ENCODE data around the gene RUNX3. TPM values are rescaled to one million over a fixed set of nuclear protein-coding genes. Genes with fewer than 3 reads are reported as not detected.

RUNX3 gene
- total RNA-seq, 1 experiment from 2014 or later: 3.7 TPM

DNA sequence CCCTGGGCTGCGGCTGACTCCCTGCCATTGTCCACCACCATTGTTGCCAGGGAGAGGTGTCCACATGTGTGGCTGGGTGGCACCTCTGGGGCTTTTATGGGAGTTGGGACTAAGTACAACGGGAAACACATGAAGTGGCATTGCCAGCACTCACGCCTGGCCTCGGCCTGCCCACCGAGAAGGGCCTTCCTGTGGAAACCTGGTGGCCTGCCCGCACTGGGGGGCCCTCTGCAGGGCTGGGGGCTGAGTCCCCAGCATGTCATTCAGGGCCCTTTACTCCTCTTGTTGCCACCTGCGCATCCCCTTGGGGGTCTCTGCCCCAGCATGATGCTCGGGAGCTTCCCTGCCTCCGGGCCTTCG, 35.5 kb upstream of the RUNX3 start:
- Histone ChIP-seq H3K27ac (ENCODE audit: low read length) (no peak overlapping the region), H3K79me2 (ENCODE audit: low read length) (no peaks in the 10 kb centered on the region), H3F3A (ENCODE audit: low read length, unreplicated experiment) (no peaks in the 10 kb centered on the region), H3K4me1 (ENCODE audit: insufficient read depth, low read length) (peaks cover 5% of the 10 kb centered on the region; the same call in 1 of the 2 replicates), H3K36me3 (ENCODE audit: low read depth, low read length) (no peaks in the 10 kb centered on the region), H3K9me2 (replicated peaks; ENCODE audit: low read length) (no peaks in the 10 kb centered on the region), H4K20me1 (ENCODE audit: low read length) (no peaks in the 10 kb centered on the region), H3K27me3 (ENCODE audit: low read length) (no peaks in the 10 kb centered on the region; the same call in 1 of the 2 replicates), H3K9me3 (ENCODE audit: low read length) (no peaks in the 10 kb centered on the region), H3K4me2 (ENCODE audit: low read length) (no peak overlapping the region), H3K4me3 (ENCODE audit: low read length) (no peak overlapping the region), H3K9ac (ENCODE audit: low read length) (no peak overlapping the region), H2AFZ (ENCODE audit: low read length) (no peak overlapping the region)
- CTCF ChIA-PET: no interaction called here
- TF ChIP-seq EZH2phosphoT487 (IDR thresholded peaks at IDR 0.05; ENCODE audit: borderline replicate concordance, low read length): no peak
- no peak for TF ChIP-seq EZH2 (IDR thresholded peaks at IDR 0.05; ENCODE audit: low read length, unreplicated experiment)
- TF ChIP-seq, protein P1, sequence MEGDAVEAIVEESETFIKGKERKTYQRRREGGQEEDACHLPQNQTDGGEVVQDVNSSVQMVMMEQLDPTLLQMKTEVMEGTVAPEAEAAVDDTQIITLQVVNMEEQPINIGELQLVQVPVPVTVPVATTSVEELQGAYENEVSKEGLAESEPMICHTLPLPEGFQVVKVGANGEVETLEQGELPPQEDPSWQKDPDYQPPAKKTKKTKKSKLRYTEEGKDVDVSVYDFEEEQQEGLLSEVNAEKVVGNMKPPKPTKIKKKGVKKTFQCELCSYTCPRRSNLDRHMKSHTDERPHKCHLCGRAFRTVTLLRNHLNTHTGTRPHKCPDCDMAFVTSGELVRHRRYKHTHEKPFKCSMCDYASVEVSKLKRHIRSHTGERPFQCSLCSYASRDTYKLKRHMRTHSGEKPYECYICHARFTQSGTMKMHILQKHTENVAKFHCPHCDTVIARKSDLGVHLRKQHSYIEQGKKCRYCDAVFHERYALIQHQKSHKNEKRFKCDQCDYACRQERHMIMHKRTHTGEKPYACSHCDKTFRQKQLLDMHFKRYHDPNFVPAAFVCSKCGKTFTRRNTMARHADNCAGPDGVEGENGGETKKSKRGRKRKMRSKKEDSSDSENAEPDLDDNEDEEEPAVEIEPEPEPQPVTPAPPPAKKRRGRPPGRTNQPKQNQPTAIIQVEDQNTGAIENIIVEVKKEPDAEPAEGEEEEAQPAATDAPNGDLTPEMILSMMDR (conservative IDR thresholded peaks at IDR 0.05; ENCODE audit: low read depth, low read length): no peak
- POLR2A ChIA-PET (ENCODE audit: unreplicated experiment): no interaction called here
- intact Hi-C loops (cut with micrococcal nuclease): no loop called here
- DNase-seq (no peak), ATAC-seq (no peak)
- BruUV-seq (replicated peaks): no TSS peak

DNA sequence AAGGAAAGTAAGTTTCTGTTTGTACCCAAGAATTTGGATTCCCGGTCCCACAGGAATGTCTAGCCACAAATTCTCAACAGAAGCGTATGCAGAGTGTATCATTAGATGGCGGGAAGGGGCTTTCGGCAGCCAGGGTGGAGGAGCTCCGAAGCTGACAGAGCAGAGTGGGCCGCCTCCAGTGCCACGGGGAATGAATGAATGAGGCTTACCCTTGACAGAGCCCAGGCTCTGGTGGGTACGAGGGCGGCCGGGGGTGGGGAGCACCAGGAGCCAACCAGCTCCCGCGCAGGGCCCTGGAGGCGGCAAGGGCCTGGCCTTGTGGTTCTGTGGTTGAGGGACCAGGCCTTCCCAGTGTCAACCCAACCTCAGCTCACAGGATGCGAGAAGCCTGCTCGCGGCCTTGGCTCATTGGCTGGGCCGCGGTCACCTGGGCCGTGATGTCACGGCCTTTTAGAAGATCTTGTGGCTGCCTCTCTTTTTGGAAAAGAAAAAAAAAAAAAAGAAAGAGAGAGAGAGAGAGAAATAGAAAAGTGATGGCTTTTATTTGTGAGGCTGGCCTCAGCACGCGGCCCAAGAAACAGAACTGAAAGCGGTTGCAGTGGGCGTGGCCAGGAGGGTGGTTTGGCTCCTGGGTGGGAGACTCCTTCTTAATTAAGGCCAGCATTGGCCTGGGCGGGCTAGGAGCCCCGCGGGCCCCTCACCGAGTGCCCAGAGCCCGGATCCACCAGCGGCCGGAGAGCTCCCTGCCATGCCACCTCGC, 34.9 kb upstream of the RUNX3 start:
- Histone ChIP-seq H4K20me1 (ENCODE audit: low read length) (no peaks in the 10 kb centered on the region), H3K27ac (ENCODE audit: low read length) (no peak overlapping the region), H3K4me2 (ENCODE audit: low read length) (no peak overlapping the region), H3K9me3 (ENCODE audit: low read length) (no peaks in the 10 kb centered on the region), H3K4me1 (ENCODE audit: insufficient read depth, low read length) (no peaks in the 10 kb centered on the region), H3K36me3 (ENCODE audit: low read depth, low read length) (no peaks in the 10 kb centered on the region), H3F3A (ENCODE audit: low read length, unreplicated experiment) (no peaks in the 10 kb centered on the region), H3K9me2 (replicated peaks; ENCODE audit: low read length) (no peaks in the 10 kb centered on the region), H3K9ac (ENCODE audit: low read length) (no peak overlapping the region), H2AFZ (ENCODE audit: low read length) (no peak overlapping the region), H3K27me3 (ENCODE audit: low read length) (no peaks in the 10 kb centered on the region; the same call in 1 of the 2 replicates), H3K4me3 (ENCODE audit: low read length) (no peak overlapping the region), H3K79me2 (ENCODE audit: low read length) (no peaks in the 10 kb centered on the region)
- no peak for DNase-seq
- intact Hi-C loops (cut with micrococcal nuclease): no loop called here
- no TSS peak for BruUV-seq (replicated peaks)
- ChIA-PET POLR2A (ENCODE audit: unreplicated experiment) (no interaction called here), CTCF (no interaction called here)
- ATAC-seq: no peak
- TF ChIP-seq EZH2phosphoT487 (IDR thresholded peaks at IDR 0.05; ENCODE audit: borderline replicate concordance, low read length) (no peak), EZH2 (IDR thresholded peaks at IDR 0.05; ENCODE audit: low read length, unreplicated experiment) (no peak)
- TF ChIP-seq, protein P1 (conservative IDR thresholded peaks at IDR 0.05; ENCODE audit: low read depth, low read length): no peak

DNA sequence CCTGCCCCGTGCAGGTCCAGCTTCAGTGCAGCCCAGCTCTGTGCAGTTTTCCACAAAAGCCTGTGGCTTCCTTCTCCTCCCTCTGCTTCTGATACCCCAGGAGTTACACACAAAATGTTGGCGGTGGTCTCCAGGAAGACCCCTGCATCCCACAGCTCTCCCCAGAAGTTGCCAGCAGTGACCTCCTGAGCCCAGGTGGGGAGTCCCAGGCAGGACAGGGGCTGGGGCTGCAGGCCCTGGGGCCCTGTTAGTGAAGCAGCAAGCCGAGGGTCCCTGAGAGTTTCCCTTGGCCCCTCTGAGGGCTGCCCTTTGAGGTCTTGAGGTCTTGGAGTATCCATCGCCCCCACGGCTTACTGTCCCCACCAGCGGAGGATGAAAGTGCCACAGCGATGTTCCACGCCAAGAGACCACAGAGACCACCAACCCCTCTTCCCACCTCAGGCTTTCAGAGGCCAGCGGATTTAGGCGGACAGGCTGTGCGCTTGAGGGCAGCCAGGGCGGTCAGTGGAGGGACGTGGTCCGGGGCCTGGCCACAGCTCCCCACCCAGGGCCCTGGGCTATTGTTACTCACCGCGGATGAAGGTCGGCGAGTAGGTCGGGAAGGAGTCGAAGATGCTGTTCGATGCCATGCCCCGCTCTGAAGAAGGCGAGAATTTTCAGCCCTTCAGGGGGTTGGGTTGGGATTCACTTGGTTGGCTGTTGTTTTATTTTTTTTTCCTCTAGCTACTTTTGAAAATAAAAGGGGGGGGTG, 34.0 kb upstream of the RUNX3 start:
- no peak overlapping the region for H3K4me2 ChIP-seq (ENCODE audit: low read length)
- POLR2A ChIA-PET (ENCODE audit: unreplicated experiment): no interaction called here
- no peak overlapping the region for H2AFZ ChIP-seq (ENCODE audit: low read length)
- H3K4me1 ChIP-seq (ENCODE audit: insufficient read depth, low read length): no peaks in the 10 kb centered on the region
- ATAC-seq (no peak), DNase-seq (no peak)
- H3F3A ChIP-seq (ENCODE audit: low read length, unreplicated experiment): no peaks in the 10 kb centered on the region
- intact Hi-C loops (cut with micrococcal nuclease): no loop called here
- H3K9ac ChIP-seq (ENCODE audit: low read length): no peak overlapping the region
- no peaks in the 10 kb centered on the region; the same call in 1 of the 2 replicates for H3K27me3 ChIP-seq (ENCODE audit: low read length)
- no peaks in the 10 kb centered on the region for H3K36me3 ChIP-seq (ENCODE audit: low read depth, low read length)
- no peaks in the 10 kb centered on the region for H3K9me3 ChIP-seq (ENCODE audit: low read length)
- H3K4me3 ChIP-seq (ENCODE audit: low read length): no peak overlapping the region
- no peaks in the 10 kb centered on the region for H4K20me1 ChIP-seq (ENCODE audit: low read length)
- TF ChIP-seq, protein P1 (conservative IDR thresholded peaks at IDR 0.05; ENCODE audit: low read depth, low read length): no peak
- TF ChIP-seq EZH2phosphoT487 (IDR thresholded peaks at IDR 0.05; ENCODE audit: borderline replicate concordance, low read length): no peak
- TF ChIP-seq EZH2 (IDR thresholded peaks at IDR 0.05; ENCODE audit: low read length, unreplicated experiment): no peak
- H3K79me2 ChIP-seq (ENCODE audit: low read length): no peaks in the 10 kb centered on the region
- no peaks in the 10 kb centered on the region for H3K9me2 ChIP-seq (replicated peaks; ENCODE audit: low read length)
- H3K27ac ChIP-seq (ENCODE audit: low read length): no peak overlapping the region
- no TSS peak for BruUV-seq (replicated peaks)
- CTCF ChIA-PET: interaction anchor here (0.5 kb wide), 1 partner anchor 115 kb away, joined by 3 read pairs; no protein-coding TSS in a partner anchor
